OCI-LY7 (cell line): Measurements from ENCODE around the gene INPP5B. TPM values are rescaled to one million over a fixed set of nuclear protein-coding genes. Genes with fewer than 3 reads are reported as not detected.
"Not testable (repeated sequence)": the region's sequence is repeated elsewhere in the genome, so short reads cannot be mapped to it uniquely, and the experiment has no call there.

ENCODE experiments used
- BruUV-seq: library from RNA; stranded (reverse); fragments of 400-500 nt; replicated peaks from 2 replicates; lab custom pipeline; 2021; lab: Mats Ljungman, UMichigan
- CTCF ChIA-PET: fragments of 300-600 bp; sonication (Branson Sonifier 250); formaldehyde crosslinking; loops from one replicate; lab custom pipeline; 2022; ENCODE audit warnings: antibody characterized with exemption; ENCODE audit not compliant: unreplicated experiment; lab: Charles Lee
- POLR2A ChIA-PET: fragments of 300-600 bp; sonication (Branson Sonifier 250); formaldehyde crosslinking; loops from one replicate; lab custom pipeline; 2022; ENCODE audit warnings: antibody characterized with exemption; lab: Charles Lee
- DNase-seq: peaks from one replicate; pipeline ENCODE4 v3.0.0-alpha.2; 2015; ENCODE audit warnings: low spot score
- H2AFZ ChIP-seq: fragments of 200-600 bp; sonication (generic), shearing (Covaris generic); 2 replicates; pipeline ENCODE4 v1.6.1; 2014; ENCODE audit warnings: mild to moderate bottlenecking, antibody characterized with exemption, low read length, moderate library complexity
- H3K27ac ChIP-seq: fragments of 200-600 bp; sonication (generic); 2 replicates; pipeline ENCODE4 v1.5.1; 2014; ENCODE audit warnings: mixed run types, low read depth, mild to moderate bottlenecking, moderate library complexity, low read length, inconsistent platforms; ENCODE audit not compliant: poor library complexity, severe bottlenecking
- H3K36me3 ChIP-seq: fragments of 200-600 bp; sonication (generic); 2 replicates; pipeline ENCODE4 v1.6.1; 2014; ENCODE audit warnings: mild to moderate bottlenecking, antibody characterized with exemption, low read length, moderate library complexity, mixed read lengths; ENCODE audit not compliant: insufficient read depth
- H3K4me1 ChIP-seq: fragments of 200-600 bp; sonication (generic); 2 replicates; pipeline ENCODE4 v1.5.1; 2014; ENCODE audit warnings: mild to moderate bottlenecking, low read length; ENCODE audit not compliant: insufficient read depth, poor library complexity, severe bottlenecking
- H3K4me2 ChIP-seq: fragments of 200-600 bp; sonication (generic); 2 replicates; pipeline ENCODE4 v1.6.1; 2014; ENCODE audit warnings: mild to moderate bottlenecking, low read length
- H3K4me3 ChIP-seq: fragments of 200-600 bp; sonication (generic); 2 replicates; pipeline ENCODE4 v1.5.1; 2014; ENCODE audit warnings: mild to moderate bottlenecking, low read depth, low read length; ENCODE audit not compliant: poor library complexity, severe bottlenecking
- H3K79me2 ChIP-seq: fragments of 200-600 bp; sonication (generic); 2 replicates; pipeline ENCODE4 v1.6.1; 2016; ENCODE audit warnings: low read depth, mild to moderate bottlenecking, low read length, moderate library complexity, mixed read lengths; ENCODE audit not compliant: insufficient read depth
- H3K9me2 ChIP-seq: fragments of 200-600 bp; sonication (generic); 2 replicates; pipeline ENCODE4 v1.6.1; 2016; ENCODE audit warnings: mild to moderate bottlenecking, low read length, mixed read lengths; ENCODE audit not compliant: insufficient read depth
- H3K9me3 ChIP-seq: fragments of 200-600 bp; sonication (generic); 2 replicates; pipeline ENCODE4 v1.6.1; 2014; ENCODE audit warnings: mild to moderate bottlenecking, mixed run types, low read length, mixed read lengths
- H4K20me1 ChIP-seq: fragments of 200-600 bp; sonication (generic); 2 replicates; pipeline ENCODE4 v1.6.1; 2014; ENCODE audit warnings: mild to moderate bottlenecking, antibody characterized with exemption, low read length, moderate library complexity, mixed read lengths; ENCODE audit not compliant: insufficient read depth
- EZH2phosphoT487 ChIP-seq: fragments of 200-600 bp; sonication (generic); IDR thresholded peaks from 2 replicates; pipeline ENCODE4 v1.6.1; 2018; ENCODE audit warnings: low read depth, borderline replicate concordance, mild to moderate bottlenecking, mixed run types, antibody characterized with exemption, low read length, moderate library complexity, mixed read lengths
- intact Hi-C: fragments of 100-400 bp; cut with micrococcal nuclease; formaldehyde crosslinking; loops from one replicate; pipeline ENCODE4 v1.10.0; 2022; ENCODE audit not compliant: unreplicated experiment
- total RNA-seq, 2 experiments: library from RNA; depleted of rRNA in 1 of 2; stranded (reverse); fragments of >200 nt in 1 of 2; shearing (Covaris generic) in 1 of 2; gene quantifications; 2 replicates each; pipeline ENCODE4 v1.2.3, GENCODE V29; 2014 to 2022
- TF ChIP-seq, protein P1 (sequence below): fragments of 200-600 bp; sonication (generic); conservative IDR thresholded peaks from 2 replicates; pipeline ENCODE4 v1.5.1; 2014; ENCODE audit warnings: mild to moderate bottlenecking, antibody characterized with exemption, low read length, moderate library complexity, mixed read lengths

INPP5B gene
- total RNA-seq, 2 experiments from 2014 or later: 49.7 to 63.0 TPM

DNA sequence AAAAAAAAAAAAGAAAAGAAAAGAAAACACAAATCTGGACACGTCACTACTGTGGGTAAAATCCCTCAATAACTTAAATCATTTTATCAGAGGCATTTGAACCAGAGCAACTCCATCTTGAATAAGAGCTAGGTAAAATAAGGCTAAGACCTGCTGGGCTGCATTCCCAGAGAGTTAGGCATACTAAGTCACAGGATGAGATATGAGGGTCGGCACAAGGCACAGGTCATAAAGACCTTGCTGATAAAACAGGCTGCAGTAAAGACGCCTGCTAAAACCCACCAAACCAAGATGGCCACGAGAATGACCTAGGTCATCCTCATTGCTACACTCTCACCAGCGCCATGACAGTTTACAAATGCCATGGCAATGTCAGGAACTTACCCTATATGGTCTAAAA lies 43.9 kb downstream of the INPP5B start:
- TF ChIP-seq, protein P1, sequence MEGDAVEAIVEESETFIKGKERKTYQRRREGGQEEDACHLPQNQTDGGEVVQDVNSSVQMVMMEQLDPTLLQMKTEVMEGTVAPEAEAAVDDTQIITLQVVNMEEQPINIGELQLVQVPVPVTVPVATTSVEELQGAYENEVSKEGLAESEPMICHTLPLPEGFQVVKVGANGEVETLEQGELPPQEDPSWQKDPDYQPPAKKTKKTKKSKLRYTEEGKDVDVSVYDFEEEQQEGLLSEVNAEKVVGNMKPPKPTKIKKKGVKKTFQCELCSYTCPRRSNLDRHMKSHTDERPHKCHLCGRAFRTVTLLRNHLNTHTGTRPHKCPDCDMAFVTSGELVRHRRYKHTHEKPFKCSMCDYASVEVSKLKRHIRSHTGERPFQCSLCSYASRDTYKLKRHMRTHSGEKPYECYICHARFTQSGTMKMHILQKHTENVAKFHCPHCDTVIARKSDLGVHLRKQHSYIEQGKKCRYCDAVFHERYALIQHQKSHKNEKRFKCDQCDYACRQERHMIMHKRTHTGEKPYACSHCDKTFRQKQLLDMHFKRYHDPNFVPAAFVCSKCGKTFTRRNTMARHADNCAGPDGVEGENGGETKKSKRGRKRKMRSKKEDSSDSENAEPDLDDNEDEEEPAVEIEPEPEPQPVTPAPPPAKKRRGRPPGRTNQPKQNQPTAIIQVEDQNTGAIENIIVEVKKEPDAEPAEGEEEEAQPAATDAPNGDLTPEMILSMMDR: no peak
- no peak for TF ChIP-seq EZH2phosphoT487
- H2AFZ ChIP-seq: no peak overlapping the region
- H3K4me3 ChIP-seq: no peak overlapping the region
- no TSS peak for BruUV-seq
- peaks cover 76% of the 10 kb centered on the region for H3K36me3 ChIP-seq
- H4K20me1 ChIP-seq: no peaks in the 10 kb centered on the region
- no peak overlapping the region for H3K27ac ChIP-seq
- H3K9me3 ChIP-seq: peaks cover 19% of the 10 kb centered on the region
- H3K79me2 ChIP-seq: peaks cover 22% of the 10 kb centered on the region; the same call in 1 of the 2 replicates
- intact Hi-C loops: no loop called here
- H3K4me2 ChIP-seq: no peak overlapping the region
- no peak for DNase-seq
- POLR2A ChIA-PET: interaction anchor here (0.6 kb wide), 1 partner anchor 27 kb away, joined by 6 read pairs; no protein-coding TSS in a partner anchor
- H3K4me1 ChIP-seq: peaks cover 17% of the 10 kb centered on the region
- CTCF ChIA-PET: no interaction called here
- no peaks in the 10 kb centered on the region for H3K9me2 ChIP-seq

DNA sequence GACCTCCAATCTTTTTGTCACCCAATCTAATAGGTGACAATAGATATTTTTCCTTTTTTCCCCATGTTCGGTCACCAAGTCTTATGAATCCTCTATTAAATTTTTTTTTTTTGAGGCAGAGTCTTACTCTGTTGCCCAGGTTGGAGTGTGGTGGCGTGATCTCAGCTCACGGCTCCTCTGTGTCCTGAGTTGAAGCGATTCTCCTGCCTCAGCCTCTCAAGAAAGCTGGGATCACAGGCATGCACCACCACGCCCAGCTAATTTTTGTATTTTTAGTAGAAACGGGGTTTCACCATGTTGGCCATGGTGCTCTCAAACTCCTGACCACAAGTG lies 45.0 kb downstream of the INPP5B start:
- intact Hi-C loops: no loop called here
- no peak for TF ChIP-seq EZH2phosphoT487
- TF ChIP-seq, protein P1: no peak
- H3K4me3 ChIP-seq: no peak overlapping the region
- CTCF ChIA-PET: no interaction called here
- H3K4me1 ChIP-seq: peaks cover 17% of the 10 kb centered on the region
- BruUV-seq: no TSS peak
- H4K20me1 ChIP-seq: no peaks in the 10 kb centered on the region
- H2AFZ ChIP-seq: no peak overlapping the region
- POLR2A ChIA-PET: interaction anchor here (2.0 kb wide), 1 partner anchor 25 kb away, joined by 6 read pairs; no protein-coding TSS in a partner anchor
- no peak for DNase-seq
- H3K36me3 ChIP-seq: peaks cover 70% of the 10 kb centered on the region
- no peaks in the 10 kb centered on the region for H3K9me2 ChIP-seq
- H3K79me2 ChIP-seq: peaks cover 26% of the 10 kb centered on the region; the same call in 1 of the 2 replicates
- peak overlapping the region; percentile 32 for H3K4me2 ChIP-seq
- peak overlapping the region; percentile 56 for H3K27ac ChIP-seq
- H3K9me3 ChIP-seq: peaks cover 19% of the 10 kb centered on the region

DNA sequence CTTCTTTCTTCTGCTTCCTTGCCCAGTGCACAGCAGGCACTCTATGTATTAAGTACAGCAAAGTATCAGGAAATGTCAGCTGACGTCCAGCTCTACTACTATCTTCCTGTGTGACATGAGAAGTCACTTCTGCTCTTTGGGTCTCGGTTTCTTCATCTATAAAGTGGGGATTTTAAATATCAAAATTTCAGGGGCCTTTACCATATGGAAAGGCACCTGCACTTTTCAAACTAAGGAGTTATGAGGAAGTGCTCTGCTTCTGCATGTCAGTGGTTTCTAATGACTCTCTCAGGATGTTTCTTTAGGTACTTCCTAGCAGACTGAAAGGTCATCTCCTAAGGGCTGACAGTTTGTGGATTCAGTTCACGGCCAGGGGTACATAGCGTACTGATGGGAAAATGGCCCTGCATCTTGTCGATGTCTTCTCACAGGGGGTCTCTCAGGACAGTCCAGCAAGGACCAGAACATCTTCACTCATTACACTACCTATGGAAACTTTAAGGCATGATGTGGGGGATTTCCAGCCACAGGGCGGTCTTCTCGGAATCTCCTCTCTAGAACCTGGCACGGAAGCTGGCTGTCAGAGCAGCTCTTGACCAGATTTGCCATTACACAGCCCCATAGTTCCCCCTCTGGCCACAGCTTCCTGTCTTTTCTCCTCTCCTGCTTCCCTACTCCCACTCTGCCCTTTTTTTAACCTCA lies 45.5 kb downstream of the INPP5B start:
- no peak overlapping the region for H2AFZ ChIP-seq
- peak; percentile 48 for DNase-seq
- no peaks in the 10 kb centered on the region for H3K9me2 ChIP-seq
- intact Hi-C loops: no loop called here
- H3K4me2 ChIP-seq: peak overlapping the region; percentile 32
- POLR2A ChIA-PET: interaction anchor here (2.0 kb wide), 1 partner anchor 26 kb away, joined by 6 read pairs; no protein-coding TSS in a partner anchor
- peaks cover 26% of the 10 kb centered on the region; the same call in 1 of the 2 replicates for H3K79me2 ChIP-seq
- H3K36me3 ChIP-seq: peaks cover 64% of the 10 kb centered on the region
- TF ChIP-seq, protein P1: no peak
- no peak for TF ChIP-seq EZH2phosphoT487
- no TSS peak for BruUV-seq
- peaks cover 17% of the 10 kb centered on the region for H3K9me3 ChIP-seq
- CTCF ChIA-PET: no interaction called here
- H3K4me3 ChIP-seq: no peak overlapping the region
- peak overlapping the region; percentile 56 for H3K27ac ChIP-seq
- no peaks in the 10 kb centered on the region for H4K20me1 ChIP-seq
- H3K4me1 ChIP-seq: peaks cover 17% of the 10 kb centered on the region

DNA sequence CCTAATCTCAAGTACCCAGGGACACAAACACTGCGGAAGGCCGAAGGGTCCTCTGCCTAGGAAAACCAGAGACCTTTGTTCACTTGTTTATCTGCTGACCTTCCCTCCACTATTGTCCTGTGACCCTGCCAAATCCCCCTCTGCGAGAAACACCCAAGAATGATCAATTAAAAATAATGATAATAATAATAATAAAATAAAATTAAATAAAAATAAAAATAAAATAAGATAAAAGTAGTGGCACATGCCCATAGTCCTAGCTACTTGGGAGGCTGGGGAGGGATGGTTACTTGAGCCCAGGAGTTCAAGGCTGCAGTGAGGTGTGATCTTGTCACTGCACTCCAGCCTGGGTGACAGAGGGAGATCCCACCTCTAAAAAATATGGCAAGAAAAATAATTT lies 49.3 kb downstream of the INPP5B start:
- H3K4me2 ChIP-seq, DNase-seq, H3K4me3 ChIP-seq, POLR2A ChIA-PET, H3K9me3 ChIP-seq, BruUV-seq, H3K27ac ChIP-seq, CTCF ChIA-PET, intact Hi-C loops, H2AFZ ChIP-seq, H4K20me1 ChIP-seq, H3K9me2 ChIP-seq: not testable (repeated sequence)
- Histone ChIP-seq H3K4me1 (peaks cover 26% of the 10 kb centered on the region), H3K36me3 (peaks cover 37% of the 10 kb centered on the region), H3K79me2 (peaks cover 12% of the 10 kb centered on the region; the same call in 1 of the 2 replicates)
